Panc1 (cell line): ENCODE data around the gene PLXNA2.

Experiments
- POLR2AphosphoS5 ChIP-seq: IDR thresholded peaks from 2 replicates; pipeline ENCODE4 v1.6.1; 2012; ENCODE audit warnings: mild to moderate bottlenecking, low read depth, low read length, moderate library complexity
- TF ChIP-seq, protein P1 (sequence below): fragments of 450-650 bp; IDR thresholded peaks from 2 replicates; pipeline ENCODE4 v1.5.1; 2017; ENCODE audit warnings: mild to moderate bottlenecking

DNA sequence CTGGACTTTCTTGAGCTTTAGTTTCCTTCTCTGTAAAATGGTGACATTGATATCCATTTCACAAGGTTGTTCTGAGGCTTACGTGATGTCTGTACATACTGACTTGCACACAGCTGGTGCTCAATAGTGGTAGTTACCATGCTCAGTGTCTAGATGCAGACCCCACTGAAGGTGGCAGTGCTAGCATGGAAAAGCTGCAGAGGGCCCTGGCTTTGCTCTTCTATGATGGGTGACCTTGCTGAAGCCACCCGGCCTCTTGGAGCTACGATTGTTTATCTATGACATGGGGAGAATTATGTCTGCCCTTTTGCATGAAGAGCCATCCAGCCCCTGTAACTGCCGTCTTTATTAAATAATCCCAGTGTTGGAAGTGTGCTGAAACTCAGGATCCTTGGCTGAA lies 131.8 kb downstream of the PLXNA2 start:
- TF ChIP-seq POLR2AphosphoS5, result no peak
- TF ChIP-seq, protein P1, sequence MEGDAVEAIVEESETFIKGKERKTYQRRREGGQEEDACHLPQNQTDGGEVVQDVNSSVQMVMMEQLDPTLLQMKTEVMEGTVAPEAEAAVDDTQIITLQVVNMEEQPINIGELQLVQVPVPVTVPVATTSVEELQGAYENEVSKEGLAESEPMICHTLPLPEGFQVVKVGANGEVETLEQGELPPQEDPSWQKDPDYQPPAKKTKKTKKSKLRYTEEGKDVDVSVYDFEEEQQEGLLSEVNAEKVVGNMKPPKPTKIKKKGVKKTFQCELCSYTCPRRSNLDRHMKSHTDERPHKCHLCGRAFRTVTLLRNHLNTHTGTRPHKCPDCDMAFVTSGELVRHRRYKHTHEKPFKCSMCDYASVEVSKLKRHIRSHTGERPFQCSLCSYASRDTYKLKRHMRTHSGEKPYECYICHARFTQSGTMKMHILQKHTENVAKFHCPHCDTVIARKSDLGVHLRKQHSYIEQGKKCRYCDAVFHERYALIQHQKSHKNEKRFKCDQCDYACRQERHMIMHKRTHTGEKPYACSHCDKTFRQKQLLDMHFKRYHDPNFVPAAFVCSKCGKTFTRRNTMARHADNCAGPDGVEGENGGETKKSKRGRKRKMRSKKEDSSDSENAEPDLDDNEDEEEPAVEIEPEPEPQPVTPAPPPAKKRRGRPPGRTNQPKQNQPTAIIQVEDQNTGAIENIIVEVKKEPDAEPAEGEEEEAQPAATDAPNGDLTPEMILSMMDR, result no peak
